OCI-LY1 (cell line): Measurements from ENCODE around the gene EPHX1.
"Not testable (repeated sequence)": the region's sequence is repeated elsewhere in the genome, so short reads cannot be mapped to it uniquely, and the experiment has no call there.

Experiments
- H2AFZ ChIP-seq: fragments of 200-600 bp; sonication (generic), shearing (Covaris generic); 2 replicates; pipeline ENCODE4 v1.6.0; 2014; ENCODE audit warnings: antibody characterized with exemption, mild to moderate bottlenecking, low read length
- H3F3A ChIP-seq: fragments of 200-600 bp; sonication (generic), shearing (Covaris generic); 2 replicates; pipeline ENCODE4 v1.6.0; 2014; ENCODE audit warnings: mild to moderate bottlenecking, antibody characterized with exemption, low read length, moderate library complexity; ENCODE audit not compliant: insufficient read depth
- H3K27ac ChIP-seq: fragments of 200-600 bp; sonication (generic); 2 replicates; pipeline ENCODE4 v1.5.1; 2014; ENCODE audit warnings: low read length, mixed run types, mild to moderate bottlenecking, low read depth; ENCODE audit not compliant: poor library complexity, severe bottlenecking
- H3K27me3 ChIP-seq: fragments of 200-600 bp; sonication (generic); 2 replicates; pipeline ENCODE4 v1.6.0; 2014; ENCODE audit warnings: antibody characterized with exemption, mild to moderate bottlenecking, low read length, moderate library complexity; ENCODE audit not compliant: insufficient read depth
- H3K36me3 ChIP-seq: fragments of 200-600 bp; sonication (generic); 2 replicates; pipeline ENCODE4 v1.6.1; 2014; ENCODE audit warnings: mild to moderate bottlenecking, antibody characterized with exemption, low read length, moderate library complexity, mixed read lengths; ENCODE audit not compliant: insufficient read depth
- H3K4me1 ChIP-seq: fragments of 200-600 bp; sonication (generic); 2 replicates; pipeline ENCODE4 v1.5.1; 2014; ENCODE audit warnings: mild to moderate bottlenecking, low read length, moderate library complexity; ENCODE audit not compliant: insufficient read depth, severe bottlenecking
- H3K4me2 ChIP-seq: fragments of 200-600 bp; sonication (generic), shearing (Covaris generic); 2 replicates; pipeline ENCODE4 v1.6.1; 2014; ENCODE audit warnings: low read length
- H3K4me3 ChIP-seq: fragments of 200-600 bp; sonication (generic); 2 replicates; pipeline ENCODE4 v1.5.1; 2014; ENCODE audit warnings: low read length, low read depth, mild to moderate bottlenecking, mixed read lengths; ENCODE audit not compliant: poor library complexity, severe bottlenecking
- H3K79me2 ChIP-seq: fragments of 200-600 bp; shearing (Covaris generic); 2 replicates; pipeline ENCODE4 v1.6.1; 2016; ENCODE audit warnings: mixed run types, low read length, mixed read lengths; ENCODE audit not compliant: insufficient read depth
- H3K9ac ChIP-seq: fragments of 200-600 bp; sonication (generic), shearing (Covaris generic); 2 replicates; pipeline ENCODE4 v1.6.1; 2014; ENCODE audit warnings: mild to moderate bottlenecking, low read length, mixed read lengths
- H3K9me2 ChIP-seq: fragments of 200-600 bp; sonication (generic), shearing (Covaris generic); 2 replicates; pipeline ENCODE4 v1.6.1; 2014; ENCODE audit warnings: low read depth, mild to moderate bottlenecking, low read length, mixed read lengths
- H3K9me3 ChIP-seq: fragments of 200-600 bp; shearing (Covaris generic); 2 replicates; pipeline ENCODE4 v1.6.1; 2014; ENCODE audit warnings: low read length, mixed read lengths
- H4K20me1 ChIP-seq: fragments of 200-600 bp; sonication (generic), shearing (Covaris generic); 2 replicates; pipeline ENCODE4 v1.6.0; 2016; ENCODE audit warnings: mild to moderate bottlenecking, low read length; ENCODE audit not compliant: insufficient read depth
- CTCF ChIP-seq: fragments of 200-600 bp; sonication (generic), shearing (Covaris generic); IDR thresholded peaks from 2 replicates; pipeline ENCODE4 v1.5.1; 2017; ENCODE audit warnings: mild to moderate bottlenecking, antibody characterized with exemption, low read length, moderate library complexity, mixed read lengths
- EZH2 ChIP-seq: fragments of 200-600 bp; sonication (generic), shearing (Covaris generic); IDR thresholded peaks from 2 replicates; pipeline ENCODE4 v1.8.0; 2017; ENCODE audit warnings: borderline replicate concordance, mixed run types, mild to moderate bottlenecking, antibody characterized with exemption, low read length, moderate library complexity, mixed read lengths

EPHX1 gene

DNA sequence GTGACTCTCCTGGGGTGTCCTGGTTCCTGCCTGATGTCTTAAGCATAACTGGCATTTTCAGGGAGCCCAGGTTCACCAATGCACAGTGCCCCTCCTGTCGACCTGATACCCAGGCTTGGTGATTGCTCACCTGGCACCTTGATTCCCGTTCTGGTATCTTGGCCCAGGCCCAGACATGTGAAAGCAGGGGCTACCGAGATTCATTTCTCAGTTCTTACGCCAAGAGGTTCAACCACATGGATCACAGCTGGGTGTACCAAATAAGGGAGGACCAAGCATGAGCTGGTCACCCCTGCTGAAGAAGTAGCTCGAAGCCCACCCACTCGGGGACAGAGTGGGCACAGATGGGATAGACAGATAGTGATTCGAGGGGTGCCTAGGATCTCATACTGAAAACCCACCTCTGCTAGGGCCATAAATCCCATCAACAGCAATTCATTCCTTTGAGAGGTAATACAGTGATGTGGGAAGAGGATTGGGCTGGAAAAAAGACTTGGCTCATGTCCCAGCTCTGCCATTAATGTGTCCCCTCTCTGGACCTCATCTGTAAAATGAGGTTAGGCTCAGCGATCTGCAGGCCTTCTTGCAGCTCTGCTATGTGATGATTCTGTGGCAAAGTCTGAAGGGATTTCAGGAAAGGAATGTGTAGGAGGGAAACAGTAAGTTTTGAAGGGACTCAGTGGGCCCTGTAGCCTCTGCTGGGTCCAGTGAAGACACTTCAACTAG lies 2.7 kb downstream of the EPHX1 start:
- Histone ChIP-seq H3K27me3 (no peaks in the 10 kb centered on the region), H4K20me1 (no peaks in the 10 kb centered on the region), H3K27ac (no peak overlapping the region), H3K9me2 (no peaks in the 10 kb centered on the region), H3K4me1 (peaks cover 6% of the 10 kb centered on the region), H3K9ac (no peak overlapping the region), H2AFZ (no peak overlapping the region), H3K4me3 (no peak overlapping the region), H3K36me3 (no peaks in the 10 kb centered on the region), H3K79me2 (no peaks in the 10 kb centered on the region), H3F3A (no peaks in the 10 kb centered on the region), H3K9me3 (no peaks in the 10 kb centered on the region), H3K4me2 (no peak overlapping the region)
- TF ChIP-seq EZH2 (no peak), CTCF (no peak)

DNA sequence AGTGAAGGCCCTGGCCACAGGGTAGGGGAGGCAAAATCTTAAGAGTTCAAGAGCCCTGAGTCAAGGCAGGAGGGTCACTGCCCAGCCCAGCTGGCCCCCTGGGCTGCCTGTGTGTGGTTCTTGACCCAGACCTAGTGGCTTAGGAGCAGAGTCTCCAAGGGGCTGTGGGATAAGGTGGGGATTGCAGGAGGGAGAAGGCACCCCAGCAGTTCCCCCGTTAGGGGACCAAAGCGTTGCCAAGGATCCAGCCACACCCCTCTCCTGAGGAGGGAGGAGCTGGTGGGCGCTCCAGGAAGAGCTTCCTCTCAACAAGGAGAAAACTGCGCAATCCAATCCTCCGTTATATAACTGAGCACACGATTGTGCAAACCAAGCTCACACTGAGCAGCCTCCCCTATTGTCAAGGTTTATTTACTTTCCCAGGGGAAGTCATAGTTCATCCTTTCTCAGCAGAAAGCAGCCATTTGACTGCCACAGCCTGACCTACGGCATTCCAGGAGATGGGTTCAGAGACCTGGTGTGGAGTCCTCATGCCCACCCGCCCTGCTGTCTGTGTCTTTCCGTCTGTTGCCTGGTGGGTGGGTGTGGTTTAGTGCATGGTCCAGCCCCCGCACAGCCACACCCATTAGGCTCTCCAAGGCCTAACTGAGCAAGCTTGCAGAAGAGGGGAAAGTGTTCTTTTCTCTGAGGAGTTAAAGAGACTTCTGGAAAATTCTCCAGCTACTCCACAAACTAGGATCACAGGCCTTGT lies 3.5 kb downstream of the EPHX1 start:
- no peak overlapping the region for H3K4me3 ChIP-seq
- H3K9ac ChIP-seq, result no peak overlapping the region

DNA sequence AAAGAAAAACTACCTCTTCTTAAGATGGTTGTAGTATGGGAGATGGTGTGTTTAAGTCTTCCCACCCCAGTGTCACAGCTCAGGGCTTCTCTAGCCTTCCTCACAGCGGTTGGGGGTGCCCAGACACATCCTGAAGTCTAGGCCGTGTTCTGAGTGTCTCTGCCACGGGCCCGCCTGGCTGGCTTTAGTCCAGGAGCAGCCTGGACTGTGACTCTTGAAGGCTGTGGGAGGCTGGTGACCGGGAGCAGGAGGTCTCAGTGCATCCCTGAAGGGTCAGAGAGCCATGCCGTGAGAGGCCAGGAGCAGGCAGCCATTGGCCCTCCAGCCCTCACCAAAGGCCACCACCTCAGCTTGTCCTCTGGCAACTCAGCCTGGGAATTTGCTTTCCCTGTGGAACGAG lies 4.5 kb downstream of the EPHX1 start:
- Histone ChIP-seq H3K4me1 (peaks cover 6% of the 10 kb centered on the region), H3K9ac (no peak overlapping the region), H3K9me2 (no peaks in the 10 kb centered on the region), H4K20me1 (no peaks in the 10 kb centered on the region), H3K9me3 (no peaks in the 10 kb centered on the region), H2AFZ (no peak overlapping the region), H3K4me2 (no peak overlapping the region), H3F3A (no peaks in the 10 kb centered on the region), H3K36me3 (no peaks in the 10 kb centered on the region), H3K27ac (no peak overlapping the region), H3K79me2 (no peaks in the 10 kb centered on the region), H3K27me3 (no peaks in the 10 kb centered on the region), H3K4me3 (no peak overlapping the region)
- TF ChIP-seq EZH2, result no peak
- no peak for TF ChIP-seq CTCF

More for the DNA sequence above, 3.5 kb downstream of the EPHX1 start:
- no peaks in the 10 kb centered on the region for H3F3A ChIP-seq
- no peaks in the 10 kb centered on the region for H3K9me2 ChIP-seq
- H3K36me3 ChIP-seq, result no peaks in the 10 kb centered on the region
- H4K20me1 ChIP-seq, result no peaks in the 10 kb centered on the region
- H2AFZ ChIP-seq, result no peak overlapping the region
- H3K4me2 ChIP-seq, result no peak overlapping the region
- TF ChIP-seq CTCF (no peak), EZH2 (no peak)
- H3K4me1 ChIP-seq, result peaks cover 6% of the 10 kb centered on the region
- no peaks in the 10 kb centered on the region for H3K27me3 ChIP-seq
- H3K9me3 ChIP-seq, result no peaks in the 10 kb centered on the region
- H3K27ac ChIP-seq, result no peak overlapping the region
- H3K79me2 ChIP-seq, result no peaks in the 10 kb centered on the region

DNA sequence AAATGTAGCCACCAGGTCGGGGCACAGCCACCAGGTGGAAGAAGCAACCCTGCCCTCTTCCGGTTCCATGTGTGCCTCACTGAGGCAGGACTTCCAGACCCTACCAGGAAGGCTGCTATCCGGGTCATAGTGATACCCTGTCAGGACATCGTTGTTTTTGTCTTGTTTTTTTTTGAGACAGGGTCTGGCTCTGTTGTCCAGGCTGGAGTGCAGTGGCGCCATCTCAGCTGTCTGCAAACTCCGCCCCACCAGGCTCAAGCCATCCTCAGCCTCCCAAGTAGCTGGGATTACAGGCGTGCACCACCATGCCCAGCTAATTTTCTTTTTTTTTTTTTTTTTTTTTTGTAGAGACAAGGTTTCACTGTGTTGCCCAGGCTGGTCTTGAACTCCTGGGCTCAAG lies 5.2 kb downstream of the EPHX1 start:
- H3K9ac ChIP-seq, H2AFZ ChIP-seq, H3F3A ChIP-seq, H3K79me2 ChIP-seq, H3K9me2 ChIP-seq, H3K27me3 ChIP-seq, H3K36me3 ChIP-seq, H3K4me3 ChIP-seq, H3K4me1 ChIP-seq, H3K27ac ChIP-seq, H4K20me1 ChIP-seq, H3K4me2 ChIP-seq, H3K9me3 ChIP-seq: not testable (repeated sequence)
